Mammary epithelial cell (primary cell): ENCODE measurements around the gene PDGFB.
"Not testable (repeated sequence)": the region's sequence is repeated elsewhere in the genome, so short reads cannot be mapped to it uniquely, and the experiment has no call there.

Experiments
- CTCF ChIP-seq, 2 donors: IDR thresholded peaks in 1 of 2; conservative IDR thresholded peaks in 1 of 2; 2 replicates each; pipeline ENCODE4 v1.5.1; 2011 to 2012; ENCODE audit warnings: inconsistent platforms in 2 of 2, low read length in 2 of 2, mild to moderate bottlenecking in 2 of 2, control low read depth in 1 of 2, low read depth in 1 of 2; ENCODE audit not compliant: insufficient read depth in 1 of 2; ENCODE audit errors: extremely low read depth in 1 of 2
- EZH2 ChIP-seq: IDR thresholded peaks from 2 replicates; pipeline ENCODE4 v1.6.1; 2012; ENCODE audit warnings: low read length, inconsistent platforms, borderline replicate concordance

DNA sequence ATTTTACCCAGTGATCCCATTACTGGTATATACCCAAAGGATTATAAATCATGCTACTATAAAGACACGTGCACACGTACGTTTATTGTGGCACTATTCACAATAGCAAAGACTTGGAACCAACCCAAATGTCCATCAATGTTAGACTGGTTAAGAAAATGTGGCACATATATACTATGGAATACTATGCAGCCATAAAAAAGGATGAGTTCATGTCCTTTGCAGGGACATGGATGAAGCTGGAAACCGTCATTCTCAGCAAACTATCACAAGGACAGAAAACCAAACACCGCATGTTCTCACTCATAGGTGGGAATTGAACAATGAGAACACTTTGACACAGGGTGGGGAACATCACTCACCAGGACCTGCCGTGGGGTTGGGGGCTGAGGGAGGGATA, 26.4 kb downstream of the PDGFB start:
- TF ChIP-seq CTCF (conservative IDR thresholded peaks at IDR 0.05 in 1 of 2, IDR thresholded peaks at IDR 0.05 in 1 of 2; ENCODE audit: extremely low read depth in 1 of 2, insufficient read depth in 1 of 2, low read depth in 1 of 2, low read length in 2 of 2); EZH2: not testable (repeated sequence)
